SJSA1 (cell line): ENCODE measurements around the gene NABP2. TPM values are rescaled to one million over a fixed set of nuclear protein-coding genes. Genes with fewer than 3 reads are reported as not detected.
"Not testable (repeated sequence)": the region's sequence is repeated elsewhere in the genome, so short reads cannot be mapped to it uniquely, and the experiment has no call there.

Experiments used
- DNase-seq, 2 experiments: peaks; one replicate each; pipeline ENCODE4 v3.0.0-alpha.2; 2015 to 2020; ENCODE audit warnings: low spot score in 2 of 2, low read depth in 1 of 2
- H3K27ac ChIP-seq: fragments of 250-450 bp; sonication (Bioruptor Pico); 2 replicates; pipeline ENCODE4 v1.5.1; 2020; ENCODE audit warnings: mild to moderate bottlenecking, moderate library complexity
- H3K27me3 ChIP-seq: fragments of 250-450 bp; sonication (Bioruptor Pico); replicated peaks from 2 replicates; pipeline ENCODE4 v1.5.1; 2020; ENCODE audit warnings: mild to moderate bottlenecking, moderate library complexity
- H3K36me3 ChIP-seq: fragments of 250-450 bp; sonication (Bioruptor Pico); 2 replicates; pipeline ENCODE4 v1.5.1; 2020; ENCODE audit warnings: mild to moderate bottlenecking
- H3K4me1 ChIP-seq: fragments of 250-450 bp; sonication (Bioruptor Pico); replicated peaks from 2 replicates; pipeline ENCODE4 v1.6.1; 2021; ENCODE audit warnings: mild to moderate bottlenecking
- H3K4me3 ChIP-seq: fragments of 250-450 bp; sonication (Bioruptor Pico); 2 replicates; pipeline ENCODE4 v1.5.1; 2020; ENCODE audit warnings: mild to moderate bottlenecking
- H3K9me3 ChIP-seq: fragments of 250-450 bp; sonication (Bioruptor Pico); replicated peaks from 2 replicates; pipeline ENCODE4 v1.5.1; 2020; ENCODE audit warnings: mild to moderate bottlenecking
- total RNA-seq: library from RNA; depleted of rRNA; stranded (reverse); fragments of >200 nt; shearing (Covaris generic); gene quantifications from 2 replicates; pipeline ENCODE4 v1.2.3, GENCODE V29; 2014

The NABP2 gene
- total RNA-seq, 1 experiment from 2014 or later = 55.7 TPM

GRCh38 chr12:56258820-56259183, 34.7 kb downstream of the NABP2 start:
- Histone ChIP-seq H3K4me1 (peaks cover 45% of the 10 kb centered on the region), H3K4me3 (peak overlapping the region; percentile 98), H3K36me3 (peaks cover 45% of the 10 kb centered on the region), H3K27me3 (no peaks in the 10 kb centered on the region), H3K9me3 (no peaks in the 10 kb centered on the region), H3K27ac (peak overlapping the region; percentile 75)
- DNase-seq = no peak

- H3K4me1 ChIP-seq = peaks cover 45% of the 10 kb centered on the region
- peaks cover 29% of the 10 kb centered on the region for H3K36me3 ChIP-seq
- DNase-seq = no peak
- H3K27ac ChIP-seq = no peak overlapping the region
- H3K9me3 ChIP-seq = no peaks in the 10 kb centered on the region
- H3K27me3 ChIP-seq = no peaks in the 10 kb centered on the region
- H3K4me3 ChIP-seq = no peak overlapping the region
Measured at GRCh38 chr12:56260380-56260779, 36.2 kb downstream of the NABP2 start.

- no peak for DNase-seq
- Histone ChIP-seq H3K36me3 (peaks cover 23% of the 10 kb centered on the region), H3K27ac (peak overlapping the region; percentile 93), H3K9me3 (no peaks in the 10 kb centered on the region), H3K27me3 (no peaks in the 10 kb centered on the region), H3K4me1 (peaks cover 41% of the 10 kb centered on the region), H3K4me3 (no peak overlapping the region)
Measured at GRCh38 chr12:56260921-56261320, 36.8 kb downstream of the NABP2 start.

- peak; percentile 82 to 85 for DNase-seq
- H3K27ac ChIP-seq = peak overlapping the region; percentile 93
Measured at GRCh38 chr12:56261503-56262232, 37.5 kb downstream of the NABP2 start.

GRCh38 chr12:56262955-56263354, 38.8 kb downstream of the NABP2 start:
- H3K9me3 ChIP-seq, H3K27ac ChIP-seq, H3K4me3 ChIP-seq, H3K27me3 ChIP-seq, DNase-seq, H3K36me3 ChIP-seq: not testable (repeated sequence)
- peaks cover 34% of the 10 kb centered on the region for H3K4me1 ChIP-seq

More at GRCh38 chr12:56261503-56262232, 37.5 kb downstream of the NABP2 start:
- no peaks in the 10 kb centered on the region for H3K27me3 ChIP-seq
- H3K4me3 ChIP-seq = no peak overlapping the region
- peaks cover 37% of the 10 kb centered on the region for H3K4me1 ChIP-seq
- peaks cover 16% of the 10 kb centered on the region for H3K36me3 ChIP-seq
- no peaks in the 10 kb centered on the region for H3K9me3 ChIP-seq

DNA sequence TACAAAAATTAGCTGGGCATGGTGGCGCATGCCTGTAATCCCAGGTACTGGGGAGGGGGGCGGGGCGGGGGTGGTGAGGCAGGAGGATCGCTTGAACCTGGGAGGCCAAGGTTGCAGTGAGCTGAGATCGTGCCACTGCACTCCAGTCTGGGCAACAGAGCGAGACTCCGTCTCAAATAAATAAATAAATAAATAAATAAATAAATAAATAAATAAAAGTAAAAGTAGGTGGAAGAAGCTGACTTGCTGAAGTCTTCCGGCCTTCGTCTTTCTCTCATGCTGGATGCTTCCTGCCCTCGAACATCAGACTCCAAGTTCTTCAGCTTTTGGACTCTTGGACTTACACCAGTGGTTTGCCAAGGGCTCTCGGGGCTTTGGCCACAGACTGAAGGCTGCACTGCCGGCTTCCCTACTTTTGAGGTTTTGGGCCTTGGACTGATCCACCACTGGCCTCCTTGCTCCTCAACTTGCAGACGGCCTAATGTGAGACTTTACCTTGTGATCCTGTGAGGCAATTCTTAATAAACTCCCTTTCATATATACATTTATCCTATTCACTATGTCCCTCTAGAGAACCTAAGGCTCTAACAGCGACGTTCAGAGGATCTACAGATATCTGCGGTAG, 42.0 kb downstream of the NABP2 start:
- not testable (repeated sequence) for DNase-seq, H3K27me3 ChIP-seq, H3K27ac ChIP-seq, H3K9me3 ChIP-seq
- Histone ChIP-seq H3K4me1 (peaks cover 21% of the 10 kb centered on the region), H3K4me3 (peak overlapping the region; percentile 65), H3K36me3 (peaks cover 22% of the 10 kb centered on the region)

DNA sequence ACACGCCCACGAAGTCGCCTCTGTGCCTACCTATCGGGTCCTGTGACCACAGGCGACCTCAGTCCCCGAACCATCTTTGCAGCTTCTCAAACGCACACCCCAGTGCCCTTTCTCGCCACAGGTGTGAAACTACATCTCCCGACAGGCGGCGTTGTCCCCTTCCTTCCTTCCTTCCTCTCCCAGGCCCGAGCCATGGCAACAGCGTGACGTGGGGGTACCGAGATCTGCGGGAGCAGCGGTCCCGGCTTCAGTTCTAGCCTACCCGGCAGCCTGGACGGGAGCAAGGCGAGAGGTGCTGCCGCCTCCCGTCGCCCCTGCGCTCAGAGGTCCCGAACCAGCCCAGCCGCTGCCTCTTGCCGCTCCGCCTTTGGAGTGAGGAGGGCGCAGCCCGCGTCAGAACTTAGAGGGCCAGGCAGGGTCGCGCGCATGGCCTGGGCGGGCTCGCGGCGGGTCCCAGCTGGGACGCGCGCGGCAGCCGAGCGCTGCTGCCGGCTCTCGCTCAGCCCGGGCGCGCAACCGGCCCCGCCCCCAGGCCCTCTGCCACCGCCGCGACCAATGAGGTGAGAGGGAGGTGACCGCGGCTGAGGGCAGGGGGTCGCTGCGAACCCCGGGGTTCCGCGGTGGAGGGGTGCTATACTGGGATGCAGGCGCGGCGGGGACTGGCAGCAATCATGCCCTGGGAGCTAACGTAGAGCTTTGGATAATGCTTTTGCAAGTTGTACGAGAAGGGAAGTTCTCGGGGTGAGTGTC, 42.7 kb downstream of the NABP2 start, which contains the start of gene COQ10A:
Gene COQ10A, plus strand, starts transcription at position 250 of the 750 bp plus-strand sequence. Its CDS starts 177 bp downstream, at position 427.
- Histone ChIP-seq H3K36me3 (peaks cover 27% of the 10 kb centered on the region), H3K4me3 (peak within 1 kb of the TSS; percentile 65), H3K4me1 (peaks cover 14% of the 10 kb centered on the region), H3K27me3 (no peaks in the 10 kb centered on the region), H3K27ac (peak within 1 kb of the TSS; percentile 78), H3K9me3 (no peaks in the 10 kb centered on the region)
- peak; percentile 89 to 94 for DNase-seq

DNA sequence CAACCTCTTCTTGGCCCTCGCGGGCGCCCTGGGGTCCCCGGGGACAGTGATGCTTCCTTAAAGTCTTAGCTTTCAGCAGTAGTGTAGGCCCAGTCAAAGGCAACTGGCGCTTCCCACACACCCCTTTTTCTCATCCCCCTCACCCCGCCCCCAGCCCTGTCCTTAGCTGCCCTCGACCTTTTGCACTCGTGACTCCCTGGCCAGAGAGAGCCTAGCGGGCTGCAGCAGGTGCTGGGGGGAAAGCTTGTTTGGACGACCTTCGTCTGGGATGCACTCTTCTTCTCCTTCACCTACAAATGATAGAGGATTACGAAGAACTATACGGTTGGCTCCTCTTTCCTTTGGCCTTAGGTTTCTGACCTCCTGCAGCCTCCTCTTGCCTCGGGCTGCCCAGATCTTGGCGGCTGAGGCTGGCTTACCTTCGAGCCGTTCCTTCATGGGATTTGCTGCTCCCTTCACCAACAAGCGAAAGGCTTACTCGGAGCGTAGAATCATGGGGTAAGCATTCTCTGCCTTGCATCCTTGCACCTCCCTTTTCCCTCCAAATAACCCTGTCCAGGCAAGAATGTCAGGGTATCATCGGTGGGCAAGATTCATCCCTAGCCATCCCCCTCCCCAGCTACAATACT, 43.4 kb downstream of the NABP2 start:
- H3K27ac ChIP-seq = no peak overlapping the region
- no peaks in the 10 kb centered on the region for H3K27me3 ChIP-seq
- no peaks in the 10 kb centered on the region for H3K9me3 ChIP-seq
- H3K36me3 ChIP-seq = peaks cover 29% of the 10 kb centered on the region
- H3K4me3 ChIP-seq = peak overlapping the region; percentile 65
- no peak for DNase-seq
- H3K4me1 ChIP-seq = peaks cover 9% of the 10 kb centered on the region

GRCh38 chr12:56271031-56271430, 46.9 kb downstream of the NABP2 start:
- no peak overlapping the region for H3K27ac ChIP-seq

GRCh38 chr12:56272468-56272867, 48.3 kb downstream of the NABP2 start:
- not testable (repeated sequence) for DNase-seq, H3K4me1 ChIP-seq, H3K27ac ChIP-seq, H3K27me3 ChIP-seq, H3K9me3 ChIP-seq, H3K4me3 ChIP-seq
- peaks cover 72% of the 10 kb centered on the region for H3K36me3 ChIP-seq

More at GRCh38 chr12:56271031-56271430, 46.9 kb downstream of the NABP2 start:
- peak in 1 of 2 experiments; percentile 30 for DNase-seq
- Histone ChIP-seq H3K27me3 (no peaks in the 10 kb centered on the region), H3K36me3 (peaks cover 61% of the 10 kb centered on the region), H3K4me1 (peaks cover 9% of the 10 kb centered on the region), H3K4me3 (no peak overlapping the region), H3K9me3 (no peaks in the 10 kb centered on the region)

GRCh38 chr12:56274299-56274698, 50.2 kb downstream of the NABP2 start:
- Histone ChIP-seq H3K27me3 (no peaks in the 10 kb centered on the region), H3K4me1 (no peaks in the 10 kb centered on the region), H3K36me3 (peaks cover 87% of the 10 kb centered on the region), H3K4me3 (no peak overlapping the region), H3K27ac (no peak overlapping the region), H3K9me3 (no peaks in the 10 kb centered on the region)
- no peak for DNase-seq

- no peak for DNase-seq
- Histone ChIP-seq H3K27me3 (no peaks in the 10 kb centered on the region), H3K4me3 (no peak overlapping the region), H3K36me3 (peaks cover 95% of the 10 kb centered on the region), H3K9me3 (no peaks in the 10 kb centered on the region), H3K27ac (no peak overlapping the region), H3K4me1 (no peaks in the 10 kb centered on the region)
Measured at GRCh38 chr12:56278905-56279304, 54.8 kb downstream of the NABP2 start.
